HepG2 (cell line): ENCODE results near the gene ITGA7.

ENCODE experiments used
- CEBPB ChIP-seq: IDR thresholded peaks from 2 replicates; pipeline ENCODE4 v1.6.1; 2011; ENCODE audit warnings: low read depth, low read length, improper control_type of control experiment, borderline replicate concordance
- CHCHD3 ChIP-seq: sonication (generic); formaldehyde crosslinking; IDR thresholded peaks from 2 replicates; pipeline ENCODE4 v1.8.0; 2022; ENCODE audit warnings: mild to moderate bottlenecking, missing genetic modification reagents, moderate library complexity
- EZH2 ChIP-seq: conservative IDR thresholded peaks from 2 replicates; pipeline ENCODE4 v1.6.1; 2012; ENCODE audit warnings: mild to moderate bottlenecking, low read depth, low read length, moderate library complexity
- HDAC2 ChIP-seq: sonication (generic); formaldehyde crosslinking; IDR thresholded peaks from 2 replicates; pipeline ENCODE4 v1.4.0; 2020; ENCODE audit warnings: missing genetic modification reagents
- NCOA1 ChIP-seq: sonication (generic); formaldehyde crosslinking; IDR thresholded peaks from 2 replicates; pipeline ENCODE4 v1.9.0; 2021; ENCODE audit warnings: missing genetic modification reagents
- ZNF530 ChIP-seq: sonication (generic); formaldehyde crosslinking; IDR thresholded peaks from 2 replicates; pipeline ENCODE4 v1.5.0; 2020; ENCODE audit warnings: low read depth, mild to moderate bottlenecking, missing genetic modification reagents
- ZNF564 ChIP-seq: sonication (generic); formaldehyde crosslinking; IDR thresholded peaks from 2 replicates; pipeline ENCODE4 v1.8.1; 2023; ENCODE audit warnings: mild to moderate bottlenecking, missing genetic modification reagents
- TF ChIP-seq, protein P1 (sequence below): sonication (generic); formaldehyde crosslinking; IDR thresholded peaks from 2 replicates; pipeline ENCODE4 v1.5.0; 2020; ENCODE audit warnings: mild to moderate bottlenecking, missing genetic modification reagents, moderate library complexity

DNA sequence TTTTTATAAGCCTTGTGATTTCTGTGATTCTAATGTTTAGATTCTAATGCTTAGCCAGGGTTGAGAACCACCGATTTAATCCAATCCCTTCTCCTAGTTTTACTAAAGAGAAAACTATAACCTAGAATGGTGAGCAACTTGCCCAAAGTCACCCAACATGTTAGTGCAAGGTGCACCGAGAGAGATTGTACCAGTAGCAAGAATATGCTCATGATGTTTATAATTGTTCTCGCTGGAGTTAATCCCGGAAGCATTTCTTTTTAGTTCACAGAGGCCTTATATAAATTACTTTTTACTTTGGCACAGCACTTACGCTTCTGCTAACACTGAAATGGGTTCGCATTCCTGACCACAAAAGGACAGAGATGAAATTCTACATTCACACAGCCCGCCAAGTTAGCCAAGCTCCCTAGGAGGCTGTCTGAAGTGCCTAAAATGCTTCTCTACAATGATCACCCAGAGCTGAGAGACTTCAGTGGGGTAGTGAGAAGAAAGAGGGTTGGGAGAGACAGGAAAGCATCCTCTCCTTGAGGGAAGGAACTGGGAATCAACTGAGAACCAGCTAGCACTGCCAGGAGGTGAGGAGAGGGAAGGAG is 7.6 kb upstream of the ITGA7 start:
- TF ChIP-seq CHCHD3 (no peak), EZH2 (no peak), ZNF530 (CRISPR knock-in tag) (no peak), ZNF564 (CRISPR knock-in tag) (no peak), HDAC2 (no peak), NCOA1 (CRISPR knock-in tag) (no peak), CEBPB (no peak)
- TF ChIP-seq, protein P1, sequence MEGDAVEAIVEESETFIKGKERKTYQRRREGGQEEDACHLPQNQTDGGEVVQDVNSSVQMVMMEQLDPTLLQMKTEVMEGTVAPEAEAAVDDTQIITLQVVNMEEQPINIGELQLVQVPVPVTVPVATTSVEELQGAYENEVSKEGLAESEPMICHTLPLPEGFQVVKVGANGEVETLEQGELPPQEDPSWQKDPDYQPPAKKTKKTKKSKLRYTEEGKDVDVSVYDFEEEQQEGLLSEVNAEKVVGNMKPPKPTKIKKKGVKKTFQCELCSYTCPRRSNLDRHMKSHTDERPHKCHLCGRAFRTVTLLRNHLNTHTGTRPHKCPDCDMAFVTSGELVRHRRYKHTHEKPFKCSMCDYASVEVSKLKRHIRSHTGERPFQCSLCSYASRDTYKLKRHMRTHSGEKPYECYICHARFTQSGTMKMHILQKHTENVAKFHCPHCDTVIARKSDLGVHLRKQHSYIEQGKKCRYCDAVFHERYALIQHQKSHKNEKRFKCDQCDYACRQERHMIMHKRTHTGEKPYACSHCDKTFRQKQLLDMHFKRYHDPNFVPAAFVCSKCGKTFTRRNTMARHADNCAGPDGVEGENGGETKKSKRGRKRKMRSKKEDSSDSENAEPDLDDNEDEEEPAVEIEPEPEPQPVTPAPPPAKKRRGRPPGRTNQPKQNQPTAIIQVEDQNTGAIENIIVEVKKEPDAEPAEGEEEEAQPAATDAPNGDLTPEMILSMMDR: no peak
